ENCODE measurements around the gene HTD2.
"Not testable (repeated sequence)": the region's sequence is repeated elsewhere in the genome, so short reads cannot be mapped to it uniquely, and the experiment has no call there.

Gene HTD2

GRCh38 chr3:58333206-58334012 lies 27.1 kb downstream of the HTD2 start:
- DNase-seq, result peak; percentile 42

GRCh38 chr3:58334013-58334321 lies 27.6 kb downstream of the HTD2 start:
- no peak for DNase-seq

GRCh38 chr3:58334506-58334884 lies 28.2 kb downstream of the HTD2 start:
- DNase-seq, result no peak

GRCh38 chr3:58335652-58335947 lies 29.3 kb downstream of the HTD2 start:
- no peak for DNase-seq

- no peak for DNase-seq
Measured at GRCh38 chr3:58336135-58336882, 30.0 kb downstream of the HTD2 start.

GRCh38 chr3:58337190-58337589 lies 30.9 kb downstream of the HTD2 start:
- DNase-seq, result no peak

GRCh38 chr3:58339146-58339545 lies 32.8 kb downstream of the HTD2 start:
- DNase-seq, result not testable (repeated sequence)

- no peak for DNase-seq
Measured at GRCh38 chr3:58340594-58341244, 34.4 kb downstream of the HTD2 start.

GRCh38 chr3:58341376-58341775 lies 35.1 kb downstream of the HTD2 start:
- no peak for DNase-seq

GRCh38 chr3:58342676-58343075 lies 36.4 kb downstream of the HTD2 start:
- no peak for DNase-seq

GRCh38 chr3:58345457-58345856 lies 39.1 kb downstream of the HTD2 start:
- no peak for DNase-seq

GRCh38 chr3:58346368-58346767 lies 40.0 kb downstream of the HTD2 start:
- DNase-seq, result no peak

- no peak for DNase-seq
Measured at GRCh38 chr3:58347984-58348383, 41.7 kb downstream of the HTD2 start.

GRCh38 chr3:58349792-58350626 lies 43.7 kb downstream of the HTD2 start:
- DNase-seq, result peak; percentile 21

GRCh38 chr3:58350627-58351013 lies 44.3 kb downstream of the HTD2 start:
- no peak for DNase-seq

- no peak for DNase-seq
Measured at GRCh38 chr3:58351920-58352319, 45.6 kb downstream of the HTD2 start.

- DNase-seq, result no peak
Measured at GRCh38 chr3:58352626-58353025, 46.3 kb downstream of the HTD2 start.

GRCh38 chr3:58353722-58354553 lies 47.6 kb downstream of the HTD2 start:
- no peak for DNase-seq

GRCh38 chr3:58355179-58355578 lies 48.9 kb downstream of the HTD2 start:
- no peak for DNase-seq

- DNase-seq, result no peak
Measured at GRCh38 chr3:58356054-58356453, 49.7 kb downstream of the HTD2 start.

GRCh38 chr3:58357402-58357801 lies 51.1 kb downstream of the HTD2 start:
- DNase-seq, result no peak

- DNase-seq, result no peak
Measured at GRCh38 chr3:58358092-58358491, 51.8 kb downstream of the HTD2 start.
